Natural killer cell (primary cell): Measurements from ENCODE around the gene UBTD1. TPM values are rescaled to one million over a fixed set of nuclear protein-coding genes. Genes with fewer than 3 reads are reported as not detected.

Experiments used
- ATAC-seq, 3 donors: fragments of 150-1000 bp in 2 of 3; fragments of 200-7000 bp in 1 of 3; cut with Tn5 transposase; 1 replicate in 1 of 3; 2 replicates in 2 of 3; pipeline ENCODE4 v1.10.0; 2021; ENCODE audit warnings: mild to moderate bottlenecking in 2 of 3, moderate library complexity in 2 of 3
- DNase-seq, 2 donors: peaks; one replicate each; pipeline versions ENCODE4 v3.0.0 to v3.0.0-alpha.2; 2013 to 2021; ENCODE audit warnings: mixed read lengths in 1 of 2
- H3K27ac ChIP-seq: one replicate; pipeline ENCODE4 v1.5.1; 2013; ENCODE audit warnings: mild to moderate bottlenecking, low read length
- H3K27me3 ChIP-seq: one replicate; pipeline ENCODE4 v1.6.1; 2013; ENCODE audit warnings: low read length; ENCODE audit not compliant: control insufficient read depth, insufficient read depth
- H3K36me3 ChIP-seq: one replicate; pipeline ENCODE4 v1.6.1; 2013; ENCODE audit warnings: low read length; ENCODE audit not compliant: control insufficient read depth, insufficient read depth
- H3K4me1 ChIP-seq: one replicate; pipeline ENCODE4 v1.6.1; 2013; ENCODE audit warnings: low read length; ENCODE audit not compliant: control insufficient read depth, insufficient read depth
- H3K4me3 ChIP-seq: one replicate; pipeline ENCODE4 v1.5.1; 2013; ENCODE audit warnings: low read length
- H3K9me3 ChIP-seq: one replicate; pipeline ENCODE4 v1.6.1; 2013; ENCODE audit warnings: low read length; ENCODE audit not compliant: control insufficient read depth, insufficient read depth
- H3K27ac Mint-ChIP-seq, 2 donors: one replicate each; pipeline ENCODE4 v1.8.0; 2022; ENCODE audit warnings: mild to moderate bottlenecking in 2 of 2, mixed read lengths in 2 of 2, moderate library complexity in 1 of 2
- H3K27me3 Mint-ChIP-seq, 2 donors: one replicate each; pipeline ENCODE4 v1.8.0; 2022; ENCODE audit warnings: low read depth in 2 of 2, mixed read lengths in 2 of 2
- H3K36me3 Mint-ChIP-seq: one replicate; pipeline ENCODE4 v1.8.0; 2022; ENCODE audit warnings: mixed read lengths
- H3K4me1 Mint-ChIP-seq, 2 donors: one replicate each; pipeline ENCODE4 v1.8.0; 2022; ENCODE audit warnings: mixed read lengths in 2 of 2
- H3K4me3 Mint-ChIP-seq: one replicate; pipeline ENCODE4 v1.8.0; 2022; ENCODE audit warnings: mild to moderate bottlenecking, moderate library complexity, mixed read lengths
- H3K9me3 Mint-ChIP-seq, 2 donors: one replicate each; pipeline ENCODE4 v1.8.0; 2022; ENCODE audit warnings: mixed read lengths in 2 of 2
- CTCF ChIP-seq: fragments of 200-600 bp; IDR thresholded peaks from one replicate; pipeline ENCODE4 v1.8.0; 2022; ENCODE audit warnings: antibody characterized with exemption
- WGBS: methylation state at CpG from one replicate; pipeline ENCODE4 v1.1.7; 2013; ENCODE audit warnings: missing lambda C conversion rate; ENCODE audit not compliant: insufficient coverage; 5-methylcytosine and 5-hydroxymethylcytosine counted together
- intact Hi-C: fragments of 100-400 bp; cut with micrococcal nuclease; formaldehyde crosslinking; loops from one replicate; pipeline ENCODE4 v1.14.2; 2022
- total RNA-seq, 4 donors: library from RNA; stranded (reverse); fragments of 120-200 nt in 1 of 4; gene quantifications; one replicate each; pipeline versions ENCODE4 v1.2.3 to v1.2.4, GENCODE V29; 2013 to 2022

The UBTD1 gene
- total RNA-seq, 3 donors from 2014 or later (not counting 1 experiment from before 2014, with no cell fraction given), result 0.70 to 1.1 (median 0.75) TPM

DNA sequence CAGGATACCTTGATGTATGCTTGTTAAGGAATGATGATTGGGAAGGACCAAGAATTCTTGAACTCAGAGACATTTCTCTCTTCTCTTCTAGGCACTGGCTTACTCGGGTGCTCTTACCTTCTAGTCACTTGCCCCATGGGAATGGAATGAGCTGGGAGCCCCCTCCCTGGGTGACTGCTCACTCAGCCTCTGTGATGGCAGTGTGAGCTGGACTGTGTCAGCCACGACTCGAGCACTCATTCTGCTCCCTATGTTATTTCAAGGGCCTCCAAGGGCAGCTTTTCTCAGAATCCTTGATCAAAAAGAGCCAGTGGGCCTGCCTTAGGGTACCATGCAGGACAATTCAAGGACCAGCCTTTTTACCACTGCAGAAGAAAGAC is 42.0 kb upstream of the UBTD1 start:
- no peak for TF ChIP-seq CTCF
- WGBS, result 91% methylated on average over 3 of the region's 3 CpGs
- no peak overlapping the region for H3K27ac Mint-ChIP-seq
- H3K27me3 Mint-ChIP-seq, result no peaks in the 10 kb centered on the region
- DNase-seq (no peak), ATAC-seq (no peak)
- no peaks in the 10 kb centered on the region for H3K4me1 Mint-ChIP-seq
- H3K4me3 Mint-ChIP-seq, result no peak overlapping the region
- no peaks in the 10 kb centered on the region for H3K4me1 ChIP-seq
- intact Hi-C loops, result no loop called here
- H3K36me3 ChIP-seq, result peaks cover 61% of the 10 kb centered on the region
- H3K9me3 Mint-ChIP-seq, result no peaks in the 10 kb centered on the region
- no peaks in the 10 kb centered on the region for H3K9me3 ChIP-seq
- peaks cover 22% of the 10 kb centered on the region for H3K36me3 Mint-ChIP-seq
- no peaks in the 10 kb centered on the region for H3K27me3 ChIP-seq
- H3K4me3 ChIP-seq, result no peak overlapping the region
- H3K27ac ChIP-seq, result no peak overlapping the region

- TF ChIP-seq CTCF, result no peak
- DNase-seq (no peak), ATAC-seq (no peak)
- Mint-ChIP-seq H3K27me3 (no peaks in the 10 kb centered on the region), H3K4me3 (no peak overlapping the region), H3K27ac (peak overlapping the region in 1 of 2 donors; percentile 31), H3K9me3 (no peaks in the 10 kb centered on the region), H3K36me3 (peaks cover 22% of the 10 kb centered on the region), H3K4me1 (no peaks in the 10 kb centered on the region)
- peaks cover 76% of the 10 kb centered on the region for H3K36me3 ChIP-seq
- no peaks in the 10 kb centered on the region for H3K9me3 ChIP-seq
- H3K4me1 ChIP-seq, result no peaks in the 10 kb centered on the region
- intact Hi-C loops, result no loop called here
- no peak overlapping the region for H3K4me3 ChIP-seq
- no peak overlapping the region for H3K27ac ChIP-seq
- WGBS, result 96% methylated on average over 7 of the region's 7 CpGs
- H3K27me3 ChIP-seq, result no peaks in the 10 kb centered on the region
Measured at GRCh38 chr10:97459111-97459510, 39.6 kb upstream of the UBTD1 start.

GRCh38 chr10:97459933-97460332 is 38.8 kb upstream of the UBTD1 start:
- Histone ChIP-seq H3K4me3 (no peak overlapping the region), H3K27ac (no peak overlapping the region), H3K9me3 (no peaks in the 10 kb centered on the region), H3K27me3 (no peaks in the 10 kb centered on the region), H3K36me3 (peaks cover 76% of the 10 kb centered on the region), H3K4me1 (no peaks in the 10 kb centered on the region)
- TF ChIP-seq CTCF, result no peak
- no peaks in the 10 kb centered on the region for H3K27me3 Mint-ChIP-seq
- H3K4me1 Mint-ChIP-seq, result no peaks in the 10 kb centered on the region
- H3K9me3 Mint-ChIP-seq, result no peaks in the 10 kb centered on the region
- ATAC-seq, result no peak
- DNase-seq, result no peak
- intact Hi-C loops, result no loop called here
- no peak overlapping the region for H3K27ac Mint-ChIP-seq
- WGBS, result 83% methylated on average over 7 of the region's 7 CpGs
- no peak overlapping the region for H3K4me3 Mint-ChIP-seq
- H3K36me3 Mint-ChIP-seq, result peaks cover 22% of the 10 kb centered on the region

DNA sequence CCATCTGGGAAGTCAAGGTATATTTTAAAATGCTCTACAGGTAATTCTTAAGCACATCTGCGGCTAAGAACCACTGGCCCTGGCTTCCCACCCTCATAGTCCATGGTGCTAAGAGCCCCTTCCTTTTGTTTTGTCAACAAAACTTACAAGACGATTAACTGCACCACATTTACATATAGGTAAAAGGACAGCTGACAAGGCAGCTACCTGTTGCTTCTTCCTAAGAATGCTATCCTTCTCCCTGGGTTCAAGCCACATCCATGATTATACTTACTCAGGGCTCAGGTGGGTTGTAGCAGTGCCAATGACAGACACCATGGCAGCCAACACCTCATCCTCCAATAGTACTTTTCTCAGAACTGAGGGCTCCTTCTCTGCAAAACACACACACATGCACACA is 36.4 kb upstream of the UBTD1 start:
- 100% methylated on average over 2 of the region's 2 CpGs for WGBS
- no peaks in the 10 kb centered on the region for H3K4me1 Mint-ChIP-seq
- Histone ChIP-seq H3K4me1 (no peaks in the 10 kb centered on the region), H3K4me3 (no peak overlapping the region), H3K9me3 (no peaks in the 10 kb centered on the region), H3K27ac (no peak overlapping the region), H3K27me3 (no peaks in the 10 kb centered on the region), H3K36me3 (peaks cover 80% of the 10 kb centered on the region)
- H3K4me3 Mint-ChIP-seq, result no peak overlapping the region
- DNase-seq (no peak), ATAC-seq (no peak)
- H3K27me3 Mint-ChIP-seq, result no peaks in the 10 kb centered on the region
- TF ChIP-seq CTCF, result no peak
- H3K27ac Mint-ChIP-seq, result no peak overlapping the region
- intact Hi-C loops, result no loop called here
- H3K9me3 Mint-ChIP-seq, result no peaks in the 10 kb centered on the region
- peaks cover 22% of the 10 kb centered on the region for H3K36me3 Mint-ChIP-seq
